22Rv1 (cell line): ENCODE measurements around the gene CEP170B.
"Not testable (repeated sequence)": the region's sequence is repeated elsewhere in the genome, so short reads cannot be mapped to it uniquely, and the experiment has no call there.

Experiments
- H3K27ac ChIP-seq: fragments of 450-650 bp; 2 replicates; pipeline ENCODE4 v1.5.1; 2017
- CTCF ChIP-seq: fragments of 450-650 bp; IDR thresholded peaks from 2 replicates; pipeline ENCODE4 v1.5.1; 2017; ENCODE audit warnings: mild to moderate bottlenecking
- ZFX ChIP-seq: fragments of 450-650 bp; IDR thresholded peaks from 2 replicates; pipeline ENCODE4 v1.6.1; 2017; ENCODE audit warnings: antibody characterized with exemption, borderline replicate concordance

Gene CEP170B

GRCh38 chr14:104940526-104941150, 75.6 kb downstream of the CEP170B start:
- TF ChIP-seq CTCF (peak; percentile 15; the same call in 1 of the 2 replicates), ZFX (no peak)
- H3K27ac ChIP-seq, result no peak overlapping the region

GRCh38 chr14:104941508-104942365, 76.7 kb downstream of the CEP170B start:
- TF ChIP-seq ZFX, result no peak
- no peak for TF ChIP-seq CTCF
- H3K27ac ChIP-seq, result no peak overlapping the region

GRCh38 chr14:104942586-104942985, 77.5 kb downstream of the CEP170B start:
- no peak for TF ChIP-seq ZFX
- TF ChIP-seq CTCF, result no peak
- no peak overlapping the region for H3K27ac ChIP-seq

- H3K27ac ChIP-seq, result not testable (repeated sequence)
Measured at GRCh38 chr14:104943216-104944015, 78.3 kb downstream of the CEP170B start.

GRCh38 chr14:104944016-104944308, 78.9 kb downstream of the CEP170B start:
- H3K27ac ChIP-seq, result not testable (repeated sequence)

- H3K27ac ChIP-seq, result not testable (repeated sequence)
Measured at GRCh38 chr14:104944436-104945205, 79.6 kb downstream of the CEP170B start.

- H3K27ac ChIP-seq, result not testable (repeated sequence)
Measured at GRCh38 chr14:104945266-104945665, 80.2 kb downstream of the CEP170B start.
